Lower lobe of right lung (tissue), 2 donors: ENCODE results near the gene CASS4. TPM values are rescaled to one million over a fixed set of nuclear protein-coding genes. Genes with fewer than 3 reads are reported as not detected.

Experiments
- ATAC-seq, 2 donors: fragments of 200-7000 bp; cut with Tn5 transposase; one replicate each; pipeline ENCODE4 v1.9.1; 2020 to 2022; ENCODE audit warnings: mild to moderate bottlenecking in 2 of 2, moderate library complexity in 2 of 2
- DNase-seq: peaks from one replicate; pipeline ENCODE4 v3.0.0-alpha.2; 2020
- H3K27ac ChIP-seq: fragments of 200-600 bp; one replicate; pipeline ENCODE4 v1.8.0; 2022
- H3K27me3 ChIP-seq: fragments of 200-600 bp; one replicate; pipeline ENCODE4 v1.8.0; 2022; ENCODE audit warnings: low read depth
- H3K36me3 ChIP-seq: fragments of 200-600 bp; one replicate; pipeline ENCODE4 v1.8.0; 2022; ENCODE audit warnings: mild to moderate bottlenecking
- H3K4me1 ChIP-seq: fragments of 200-600 bp; one replicate; pipeline ENCODE4 v1.8.0; 2022
- H3K4me3 ChIP-seq: fragments of 200-600 bp; one replicate; pipeline ENCODE4 v1.8.0; 2022; ENCODE audit warnings: mild to moderate bottlenecking
- H3K9me3 ChIP-seq: fragments of 200-600 bp; one replicate; pipeline ENCODE4 v1.8.0; 2022
- intact Hi-C: fragments of 100-400 bp; cut with DNase I; formaldehyde crosslinking; loops from one replicate; pipeline ENCODE4 v1.11.0; 2022
- total RNA-seq: library from RNA; stranded (reverse); fragmentation: NEBNext Ultra II Directional; extraction: Animal tissue kit (Norgen Biotek cat#: 25700); gene quantifications from one replicate; pipeline ENCODE4 v1.2.1, GENCODE V29; 2021
- TF ChIP-seq, protein P1 (sequence below): fragments of 200-600 bp; IDR thresholded peaks from one replicate; pipeline ENCODE4 v1.8.0; 2022; ENCODE audit warnings: antibody characterized with exemption, mild to moderate bottlenecking
- donor health status: DM: no; HTN: yes; CAD: no; lungs with severe emphysema.

Gene CASS4
- total RNA-seq, 1 donor from 2014 or later: 23.9 TPM

DNA sequence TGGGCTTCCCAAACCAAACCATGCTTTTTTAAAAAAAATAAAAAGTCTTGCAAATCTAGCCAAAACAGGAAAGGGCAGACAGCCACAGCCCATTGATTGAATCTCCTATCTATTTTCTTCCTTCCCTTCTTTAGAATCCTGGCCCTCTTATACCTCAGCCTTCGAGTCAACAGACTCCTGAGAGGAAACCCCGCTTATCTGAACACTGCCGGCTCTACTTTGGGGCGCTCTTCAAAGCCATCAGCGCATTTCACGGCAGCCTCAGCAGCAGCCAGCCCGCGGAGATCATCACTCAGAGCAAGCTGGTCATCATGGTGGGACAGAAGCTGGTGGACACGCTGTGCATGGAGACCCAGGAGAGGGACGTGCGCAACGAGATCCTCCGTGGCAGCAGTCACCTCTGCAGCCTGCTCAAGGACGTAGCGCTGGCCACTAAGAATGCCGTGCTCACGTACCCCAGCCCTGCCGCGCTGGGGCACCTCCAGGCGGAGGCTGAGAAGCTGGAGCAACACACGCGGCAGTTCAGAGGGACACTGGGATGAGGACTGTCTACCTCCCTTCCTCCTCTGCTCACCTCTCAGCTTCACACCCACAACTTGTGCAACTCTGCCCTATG lies 46.3 kb downstream of the CASS4 start:
- DNase-seq (no peak), ATAC-seq (peak in 1 of 2 donors; percentile 9)
- Histone ChIP-seq H3K9me3 (no peaks in the 10 kb centered on the region), H3K27ac (no peak overlapping the region), H3K27me3 (no peaks in the 10 kb centered on the region), H3K4me3 (no peak overlapping the region), H3K36me3 (peaks cover 27% of the 10 kb centered on the region), H3K4me1 (peaks cover 6% of the 10 kb centered on the region)
- intact Hi-C loops: no loop called here
- TF ChIP-seq, protein P1, sequence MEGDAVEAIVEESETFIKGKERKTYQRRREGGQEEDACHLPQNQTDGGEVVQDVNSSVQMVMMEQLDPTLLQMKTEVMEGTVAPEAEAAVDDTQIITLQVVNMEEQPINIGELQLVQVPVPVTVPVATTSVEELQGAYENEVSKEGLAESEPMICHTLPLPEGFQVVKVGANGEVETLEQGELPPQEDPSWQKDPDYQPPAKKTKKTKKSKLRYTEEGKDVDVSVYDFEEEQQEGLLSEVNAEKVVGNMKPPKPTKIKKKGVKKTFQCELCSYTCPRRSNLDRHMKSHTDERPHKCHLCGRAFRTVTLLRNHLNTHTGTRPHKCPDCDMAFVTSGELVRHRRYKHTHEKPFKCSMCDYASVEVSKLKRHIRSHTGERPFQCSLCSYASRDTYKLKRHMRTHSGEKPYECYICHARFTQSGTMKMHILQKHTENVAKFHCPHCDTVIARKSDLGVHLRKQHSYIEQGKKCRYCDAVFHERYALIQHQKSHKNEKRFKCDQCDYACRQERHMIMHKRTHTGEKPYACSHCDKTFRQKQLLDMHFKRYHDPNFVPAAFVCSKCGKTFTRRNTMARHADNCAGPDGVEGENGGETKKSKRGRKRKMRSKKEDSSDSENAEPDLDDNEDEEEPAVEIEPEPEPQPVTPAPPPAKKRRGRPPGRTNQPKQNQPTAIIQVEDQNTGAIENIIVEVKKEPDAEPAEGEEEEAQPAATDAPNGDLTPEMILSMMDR: no peak

DNA sequence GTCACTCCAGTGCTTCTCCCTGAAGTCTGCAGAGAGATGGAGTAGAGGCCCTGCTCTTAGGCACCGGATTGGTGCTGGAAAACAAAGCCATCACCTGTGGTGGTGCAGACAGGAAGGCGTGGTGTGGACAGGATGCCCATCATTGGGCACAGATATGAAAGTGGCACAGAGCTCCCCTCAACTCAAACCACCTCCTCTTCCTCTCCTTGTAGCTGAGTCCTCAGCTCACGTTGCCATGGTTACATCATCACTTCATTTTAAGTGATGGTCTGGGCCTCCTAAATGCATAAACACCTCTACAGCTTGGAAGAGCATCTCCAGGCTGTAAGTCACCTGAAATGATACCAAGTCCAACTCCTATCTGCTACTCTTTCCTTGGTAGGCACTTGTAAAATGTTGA lies 48.4 kb downstream of the CASS4 start:
- intact Hi-C loops: loop anchor here (10.0 kb wide), 1 partner anchor 66 kb away; the partner anchor contains the start of genes AURKA and CSTF1
- Histone ChIP-seq H3K36me3 (peaks cover 27% of the 10 kb centered on the region), H3K4me3 (no peak overlapping the region), H3K9me3 (no peaks in the 10 kb centered on the region), H3K27me3 (no peaks in the 10 kb centered on the region), H3K4me1 (peaks cover 16% of the 10 kb centered on the region), H3K27ac (no peak overlapping the region)
- ATAC-seq: peak; percentile 36 to 68
- TF ChIP-seq, protein P1: no peak
- DNase-seq: no peak

DNA sequence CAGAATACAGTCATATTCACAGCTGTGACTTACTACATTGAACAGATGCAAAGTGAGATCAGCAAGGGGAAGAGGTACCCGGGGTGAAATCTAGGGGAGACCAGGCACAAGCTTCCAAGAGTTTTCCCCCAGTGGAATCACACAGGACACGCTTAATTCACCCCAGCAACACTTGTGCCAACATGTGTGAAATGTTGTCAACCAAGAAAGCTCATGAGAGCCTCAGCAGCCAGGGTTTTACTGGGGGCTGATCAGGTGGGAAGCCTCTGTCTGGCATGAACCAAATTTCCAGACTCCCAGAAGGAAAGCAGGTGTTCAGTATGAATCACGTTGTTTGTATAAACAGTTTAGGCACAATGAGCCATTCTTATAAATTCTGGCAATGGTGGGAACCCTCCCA lies 49.5 kb downstream of the CASS4 start:
- Histone ChIP-seq H3K36me3 (peaks cover 27% of the 10 kb centered on the region), H3K27me3 (no peaks in the 10 kb centered on the region), H3K9me3 (no peaks in the 10 kb centered on the region), H3K4me3 (no peak overlapping the region), H3K27ac (no peak overlapping the region), H3K4me1 (peaks cover 16% of the 10 kb centered on the region)
- DNase-seq (no peak), ATAC-seq (no peak)
- TF ChIP-seq, protein P1: no peak
- intact Hi-C loops: loop anchor here (10.0 kb wide), 1 partner anchor 67 kb away; the partner anchor contains the start of genes AURKA and CSTF1

DNA sequence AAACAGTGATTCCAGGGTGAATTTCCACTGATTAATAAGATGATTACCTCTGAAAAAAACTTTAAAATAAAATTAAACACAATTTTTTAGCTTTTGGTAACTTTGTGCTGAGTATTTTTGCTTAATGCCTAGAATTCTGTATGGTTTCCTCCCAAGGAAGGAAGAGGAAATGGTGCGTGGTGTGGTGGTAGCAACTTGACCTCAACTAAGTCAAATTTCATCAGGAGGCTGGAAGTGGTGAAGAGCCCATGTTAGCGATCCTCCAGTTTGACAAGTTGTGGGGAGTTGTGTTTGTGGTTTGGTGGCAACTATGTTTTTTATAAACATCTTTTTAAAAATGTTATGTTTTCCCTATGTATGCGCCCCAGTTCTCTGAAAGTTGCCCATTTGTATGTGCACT lies 51.4 kb downstream of the CASS4 start:
- Histone ChIP-seq H3K36me3 (peaks cover 23% of the 10 kb centered on the region), H3K27me3 (no peaks in the 10 kb centered on the region), H3K9me3 (no peaks in the 10 kb centered on the region), H3K4me1 (peaks cover 22% of the 10 kb centered on the region), H3K4me3 (no peak overlapping the region), H3K27ac (no peak overlapping the region)
- TF ChIP-seq, protein P1: no peak
- ATAC-seq (no peak), DNase-seq (no peak)
- intact Hi-C loops: loop anchor here (10.0 kb wide), 1 partner anchor 69 kb away; the partner anchor contains the start of genes AURKA and CSTF1

DNA sequence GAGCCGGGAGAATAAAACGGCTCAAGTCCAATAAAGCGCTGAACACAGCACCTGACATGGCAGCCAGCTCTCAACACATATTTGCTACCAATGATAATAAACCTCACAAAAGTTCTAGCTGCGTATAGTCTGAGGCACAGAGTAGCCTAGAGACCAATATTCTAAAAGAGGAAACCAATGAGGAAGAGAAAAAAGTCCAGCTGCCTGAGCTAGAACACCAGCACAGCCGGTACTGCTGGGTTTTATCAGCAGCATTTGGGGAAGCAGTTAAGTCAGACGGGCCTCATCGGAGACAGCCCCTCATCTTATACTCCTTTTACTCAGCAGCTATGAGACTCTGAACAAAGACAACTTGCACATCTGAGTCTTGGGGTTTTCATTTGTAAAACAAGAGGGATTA lies 53.9 kb downstream of the CASS4 start:
- Histone ChIP-seq H3K4me3 (no peak overlapping the region), H3K36me3 (peaks cover 9% of the 10 kb centered on the region), H3K9me3 (no peaks in the 10 kb centered on the region), H3K27ac (peak overlapping the region; percentile 46), H3K4me1 (peaks cover 42% of the 10 kb centered on the region), H3K27me3 (no peaks in the 10 kb centered on the region)
- TF ChIP-seq, protein P1: no peak
- intact Hi-C loops: loop anchor here (10.0 kb wide), 1 partner anchor 71 kb away; the partner anchor contains the start of genes AURKA and CSTF1
- ATAC-seq: no peak
- no peak for DNase-seq
